ENCODE results near the gene NLRP9. TPM values are rescaled to one million over a fixed set of nuclear protein-coding genes. Genes with fewer than 3 reads are reported as not detected.

The NLRP9 gene
- total and polyA plus RNA-seq, 2 of the 13 experiments (the other 11 are each of a cell fraction or from before 2014, with no cell fraction given) = not detected

DNA sequence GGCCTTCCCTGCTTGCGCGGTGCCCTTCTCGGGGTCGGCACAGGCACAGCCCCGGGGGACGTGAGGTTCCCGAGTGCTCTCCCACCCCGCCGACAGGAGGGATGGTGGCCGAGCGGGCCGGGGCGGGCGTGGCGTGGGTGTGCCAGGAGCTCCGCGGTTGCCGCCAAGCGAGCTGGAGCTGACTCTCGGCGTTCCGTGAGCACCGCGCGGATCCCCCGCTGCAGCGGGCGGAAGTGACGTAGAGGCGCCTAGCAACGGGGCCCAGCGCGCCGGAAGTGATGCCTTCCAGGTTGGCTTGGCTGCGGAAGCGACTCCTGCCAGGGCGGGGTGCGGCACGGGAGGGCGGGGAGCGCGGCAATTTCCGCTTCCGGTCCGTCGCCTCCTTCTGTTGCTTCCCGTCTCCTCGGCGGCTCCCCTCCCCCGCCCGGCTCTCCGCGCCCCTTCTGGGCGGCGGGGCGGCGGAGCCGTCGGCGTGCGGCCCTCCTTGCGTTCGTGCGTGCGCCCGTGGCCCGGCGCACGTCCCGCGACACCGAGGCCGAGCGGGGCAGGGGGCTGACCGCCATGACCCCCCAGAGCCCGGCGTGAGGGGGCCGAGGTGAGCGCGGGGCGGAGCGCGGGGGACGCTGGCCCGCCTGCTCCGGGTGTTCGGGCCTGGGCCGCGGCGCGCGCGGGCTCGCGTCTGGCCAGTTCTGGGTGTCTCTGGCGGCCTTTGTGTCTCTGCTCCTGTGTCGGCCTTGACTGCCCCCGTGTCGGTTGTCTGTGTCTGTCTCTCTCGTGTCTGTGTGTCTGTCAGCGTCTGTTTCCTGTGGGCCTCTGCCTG, 63.2 kb downstream of the NLRP9 start, which contains the start of gene EPN1 (continued):
- TF ChIP-seq ATF2 (CRISPR knock-in tag; IDR thresholded peaks at IDR 0.05) (peak; percentile 45; the same call in 1 of the 2 replicates), HCFC1 (IDR thresholded peaks at IDR 0.05; ENCODE audit: low read depth, low read length) (peak; percentile 71), IKZF1 (IDR thresholded peaks at IDR 0.05) (no peak), RAD21 (CRISPR knock-in tag; IDR thresholded peaks at IDR 0.05) (peak; percentile 48), ZNF713 (CRISPR knock-in tag; IDR thresholded peaks at IDR 0.05) (no peak), MIER2 (CRISPR knock-in tag; IDR thresholded peaks at IDR 0.05) (peak; percentile 54; the same call in 1 of the 2 replicates), AKAP8 (CRISPR knock-in tag; IDR thresholded peaks at IDR 0.05) (peak; percentile 99), CCDC6 (CRISPR knock-in tag; IDR thresholded peaks at IDR 0.05) (no peak), MLLT10 (CRISPR knock-in tag; IDR thresholded peaks at IDR 0.05) (no peak), POLR2G (IDR thresholded peaks at IDR 0.05; ENCODE audit: low read depth, low read length) (peak; percentile 87), MTA1 (CRISPR knock-in tag; IDR thresholded peaks at IDR 0.05; ENCODE audit: borderline replicate concordance) (0 out of 2 replicates have a peak, but pooled peaks have one; percentile 15), SAFB2 (CRISPR knock-in tag; IDR thresholded peaks at IDR 0.05; ENCODE audit: borderline replicate concordance, low read depth) (peak; percentile 89), HOXA5 (CRISPR knock-in tag; IDR thresholded peaks at IDR 0.05) (0 out of 2 replicates have a peak, but pooled peaks have one; percentile 51), ZNF772 (CRISPR knock-in tag; IDR thresholded peaks at IDR 0.05) (peak; percentile 60; the same call in 1 of the 2 replicates), SKI (IDR thresholded peaks at IDR 0.05; ENCODE audit: partially characterized antibody) (peak; percentile 81), ARID2 (CRISPR knock-in tag; IDR thresholded peaks at IDR 0.05; ENCODE audit: borderline replicate concordance) (no peak), DMAP1 (CRISPR knock-in tag; IDR thresholded peaks at IDR 0.05) (peak; percentile 53; the same call in 1 of the 2 replicates), HDAC1 (CRISPR knock-in tag; IDR thresholded peaks at IDR 0.05) (peak; percentile 89)
- TF ChIP-seq, protein P1, sequence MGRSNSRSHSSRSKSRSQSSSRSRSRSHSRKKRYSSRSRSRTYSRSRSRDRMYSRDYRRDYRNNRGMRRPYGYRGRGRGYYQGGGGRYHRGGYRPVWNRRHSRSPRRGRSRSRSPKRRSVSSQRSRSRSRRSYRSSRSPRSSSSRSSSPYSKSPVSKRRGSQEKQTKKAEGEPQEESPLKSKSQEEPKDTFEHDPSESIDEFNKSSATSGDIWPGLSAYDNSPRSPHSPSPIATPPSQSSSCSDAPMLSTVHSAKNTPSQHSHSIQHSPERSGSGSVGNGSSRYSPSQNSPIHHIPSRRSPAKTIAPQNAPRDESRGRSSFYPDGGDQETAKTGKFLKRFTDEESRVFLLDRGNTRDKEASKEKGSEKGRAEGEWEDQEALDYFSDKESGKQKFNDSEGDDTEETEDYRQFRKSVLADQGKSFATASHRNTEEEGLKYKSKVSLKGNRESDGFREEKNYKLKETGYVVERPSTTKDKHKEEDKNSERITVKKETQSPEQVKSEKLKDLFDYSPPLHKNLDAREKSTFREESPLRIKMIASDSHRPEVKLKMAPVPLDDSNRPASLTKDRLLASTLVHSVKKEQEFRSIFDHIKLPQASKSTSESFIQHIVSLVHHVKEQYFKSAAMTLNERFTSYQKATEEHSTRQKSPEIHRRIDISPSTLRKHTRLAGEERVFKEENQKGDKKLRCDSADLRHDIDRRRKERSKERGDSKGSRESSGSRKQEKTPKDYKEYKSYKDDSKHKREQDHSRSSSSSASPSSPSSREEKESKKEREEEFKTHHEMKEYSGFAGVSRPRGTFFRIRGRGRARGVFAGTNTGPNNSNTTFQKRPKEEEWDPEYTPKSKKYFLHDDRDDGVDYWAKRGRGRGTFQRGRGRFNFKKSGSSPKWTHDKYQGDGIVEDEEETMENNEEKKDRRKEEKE (IDR thresholded peaks at IDR 0.05) = no peak
- TF ChIP-seq, protein P2, sequence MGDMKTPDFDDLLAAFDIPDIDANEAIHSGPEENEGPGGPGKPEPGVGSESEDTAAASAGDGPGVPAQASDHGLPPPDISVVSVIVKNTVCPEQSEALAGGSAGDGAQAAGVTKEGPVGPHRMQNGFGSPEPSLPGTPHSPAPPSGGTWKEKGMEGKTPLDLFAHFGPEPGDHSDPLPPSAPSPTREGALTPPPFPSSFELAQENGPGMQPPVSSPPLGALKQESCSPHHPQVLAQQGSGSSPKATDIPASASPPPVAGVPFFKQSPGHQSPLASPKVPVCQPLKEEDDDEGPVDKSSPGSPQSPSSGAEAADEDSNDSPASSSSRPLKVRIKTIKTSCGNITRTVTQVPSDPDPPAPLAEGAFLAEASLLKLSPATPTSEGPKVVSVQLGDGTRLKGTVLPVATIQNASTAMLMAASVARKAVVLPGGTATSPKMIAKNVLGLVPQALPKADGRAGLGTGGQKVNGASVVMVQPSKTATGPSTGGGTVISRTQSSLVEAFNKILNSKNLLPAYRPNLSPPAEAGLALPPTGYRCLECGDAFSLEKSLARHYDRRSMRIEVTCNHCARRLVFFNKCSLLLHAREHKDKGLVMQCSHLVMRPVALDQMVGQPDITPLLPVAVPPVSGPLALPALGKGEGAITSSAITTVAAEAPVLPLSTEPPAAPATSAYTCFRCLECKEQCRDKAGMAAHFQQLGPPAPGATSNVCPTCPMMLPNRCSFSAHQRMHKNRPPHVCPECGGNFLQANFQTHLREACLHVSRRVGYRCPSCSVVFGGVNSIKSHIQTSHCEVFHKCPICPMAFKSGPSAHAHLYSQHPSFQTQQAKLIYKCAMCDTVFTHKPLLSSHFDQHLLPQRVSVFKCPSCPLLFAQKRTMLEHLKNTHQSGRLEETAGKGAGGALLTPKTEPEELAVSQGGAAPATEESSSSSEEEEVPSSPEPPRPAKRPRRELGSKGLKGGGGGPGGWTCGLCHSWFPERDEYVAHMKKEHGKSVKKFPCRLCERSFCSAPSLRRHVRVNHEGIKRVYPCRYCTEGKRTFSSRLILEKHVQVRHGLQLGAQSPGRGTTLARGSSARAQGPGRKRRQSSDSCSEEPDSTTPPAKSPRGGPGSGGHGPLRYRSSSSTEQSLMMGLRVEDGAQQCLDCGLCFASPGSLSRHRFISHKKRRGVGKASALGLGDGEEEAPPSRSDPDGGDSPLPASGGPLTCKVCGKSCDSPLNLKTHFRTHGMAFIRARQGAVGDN (CRISPR knock-in tag; IDR thresholded peaks at IDR 0.05) = peak; percentile 92
- TF ChIP-seq, protein P3, sequence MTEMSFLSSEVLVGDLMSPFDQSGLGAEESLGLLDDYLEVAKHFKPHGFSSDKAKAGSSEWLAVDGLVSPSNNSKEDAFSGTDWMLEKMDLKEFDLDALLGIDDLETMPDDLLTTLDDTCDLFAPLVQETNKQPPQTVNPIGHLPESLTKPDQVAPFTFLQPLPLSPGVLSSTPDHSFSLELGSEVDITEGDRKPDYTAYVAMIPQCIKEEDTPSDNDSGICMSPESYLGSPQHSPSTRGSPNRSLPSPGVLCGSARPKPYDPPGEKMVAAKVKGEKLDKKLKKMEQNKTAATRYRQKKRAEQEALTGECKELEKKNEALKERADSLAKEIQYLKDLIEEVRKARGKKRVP (CRISPR knock-in tag; IDR thresholded peaks at IDR 0.05) = 0 out of 4 replicates have a peak, but pooled peaks of 1 of the 2 experiments have one; percentile 12
